Sigmoid colon (tissue), 7 donors: ENCODE data around the gene SHROOM4. TPM values are rescaled to one million over a fixed set of nuclear protein-coding genes. Genes with fewer than 3 reads are reported as not detected.

Experiments
- DNase-seq: peaks from one replicate; pipeline ENCODE4 v3.0.0-alpha.2; 2019
- H3K27ac ChIP-seq, 4 donors: fragments of 200-600 bp; sonication (generic); one replicate each; pipeline ENCODE4 v1.5.1; 2016 to 2019; ENCODE audit warnings: mild to moderate bottlenecking in 1 of 4
- H3K27me3 ChIP-seq, 3 donors: fragments of 200-600 bp; sonication (generic); one replicate each; pipeline ENCODE4 v1.5.1; 2019; ENCODE audit warnings: mild to moderate bottlenecking in 1 of 3
- H3K36me3 ChIP-seq, 4 donors: fragments of 200-600 bp; sonication (generic); one replicate each; pipeline ENCODE4 v1.5.1; 2016 to 2019
- H3K4me1 ChIP-seq, 4 donors: fragments of 200-600 bp; sonication (generic); one replicate each; pipeline ENCODE4 v1.5.1; 2017 to 2019
- H3K4me3 ChIP-seq, 4 donors: fragments of 200-600 bp; sonication (generic); one replicate each; pipeline ENCODE4 v1.5.1; 2017 to 2019; ENCODE audit warnings: mild to moderate bottlenecking in 2 of 4, moderate library complexity in 1 of 4
- H3K9me3 ChIP-seq, 4 donors: fragments of 200-600 bp in 3 of 4; sonication (generic) in 3 of 4; one replicate each; pipeline versions ENCODE4 v1.5.1 to v1.6.1; 2013 to 2019
- EP300 ChIP-seq, 4 donors: sonication (generic); formaldehyde crosslinking; IDR thresholded peaks; one replicate each; pipeline ENCODE4 v1.6.1; 2017; ENCODE audit warnings: antibody characterized with exemption in 4 of 4
- POLR2A ChIP-seq, 2 donors: fragments of 450-650 bp; IDR thresholded peaks; one replicate each; pipeline ENCODE4 v1.6.1; 2016; ENCODE audit warnings: antibody characterized with exemption in 2 of 2, mild to moderate bottlenecking in 2 of 2, moderate library complexity in 2 of 2
- POLR2AphosphoS5 ChIP-seq, 4 donors: sonication (generic); formaldehyde crosslinking; IDR thresholded peaks; one replicate each; pipeline ENCODE4 v1.6.1; 2017; ENCODE audit warnings: antibody characterized with exemption in 4 of 4
- WGBS, 2 donors: extraction: QIAGEN DNeasy Blood & Tissue Kit; methylation state at CpG; one replicate each; pipeline ENCODE4 v1.1.7; 2013; 5-methylcytosine and 5-hydroxymethylcytosine counted together
- intact Hi-C: fragments of 100-400 bp; cut with DNase I; formaldehyde crosslinking; loops from one replicate; pipeline ENCODE4 v1.15.1; 2023
- polyA plus RNA-seq, 3 donors: library from polyadenylated mRNA; stranded (reverse); fragments of 200-250 nt; gene quantifications; one replicate each; pipeline ENCODE4 v1.2.3, GENCODE V29; 2013
- total RNA-seq, 4 donors: library from RNA; depleted of rRNA; stranded (reverse); fragments of >200 nt; gene quantifications; one replicate each; pipeline ENCODE4 v1.1.0, GENCODE V29; 2016
- TF ChIP-seq, protein P1 (sequence below), 4 experiments: fragments of 450-650 bp in 3 of 4; fragments of 200-600 bp in 1 of 4; IDR thresholded peaks; one replicate each; pipeline ENCODE4 v1.5.1; 2016 to 2019; ENCODE audit warnings: antibody characterized with exemption in 4 of 4, mild to moderate bottlenecking in 3 of 4, moderate library complexity in 2 of 4
- donor health status: healthy with polysubstance abuse.
- donor health status: Bipolar disorder and iron deficiency.
- donor health status: healthy.

Gene SHROOM4
- total and polyA plus RNA-seq, 7 donors: 0.46 to 6.1 (median 3.3) TPM; not detected in 1

DNA sequence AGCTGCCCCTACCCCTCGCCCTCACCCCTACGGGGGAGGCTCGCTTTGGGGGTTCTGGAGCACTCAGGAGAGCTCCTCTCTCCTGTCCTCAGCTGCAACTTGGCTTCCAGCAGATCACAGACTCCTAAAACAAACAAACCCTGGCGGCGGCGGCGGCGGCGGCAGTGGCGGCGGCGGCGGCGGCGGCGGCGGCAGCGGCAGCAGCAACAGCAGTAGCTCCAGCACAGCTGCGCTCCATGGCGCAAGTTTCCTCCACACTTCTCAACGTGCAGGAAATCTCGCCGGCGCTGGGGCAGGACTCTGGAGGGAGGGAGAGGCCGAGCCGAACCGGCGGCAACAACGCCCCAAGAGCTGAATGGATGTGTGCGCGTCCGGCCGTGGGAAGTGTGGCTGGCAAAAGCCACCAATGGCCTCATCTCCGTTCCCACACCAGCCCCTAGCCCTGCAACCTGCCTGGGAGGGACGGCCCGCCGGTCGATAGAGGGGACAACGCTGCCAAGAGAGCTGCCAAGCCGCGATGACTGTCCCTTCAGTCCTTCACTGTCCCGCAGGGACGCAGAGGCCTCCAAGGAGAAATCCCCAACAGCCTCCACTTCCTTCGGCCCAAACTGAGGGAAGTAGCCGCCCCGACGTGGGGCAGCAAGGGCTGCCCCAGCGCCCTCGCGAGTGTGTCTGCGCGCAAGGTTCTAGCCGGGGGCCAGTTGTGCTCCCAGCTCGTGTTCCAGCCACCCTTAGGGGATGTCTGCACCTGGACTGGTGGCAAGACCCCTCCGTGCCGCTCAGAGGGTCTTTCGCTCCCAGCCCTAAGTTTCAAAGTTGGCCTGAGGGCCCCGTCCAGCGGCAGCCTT is 775 bp downstream of the SHROOM4 start:
- H3K4me3 ChIP-seq: peak overlapping the region; percentile 42 to 54 (median 47)
- TF ChIP-seq POLR2AphosphoS5 (IDR thresholded peaks at IDR 0.05) (no peak), EP300 (IDR thresholded peaks at IDR 0.05) (no peak), POLR2A (IDR thresholded peaks at IDR 0.05) (no peak)
- TF ChIP-seq, protein P1, sequence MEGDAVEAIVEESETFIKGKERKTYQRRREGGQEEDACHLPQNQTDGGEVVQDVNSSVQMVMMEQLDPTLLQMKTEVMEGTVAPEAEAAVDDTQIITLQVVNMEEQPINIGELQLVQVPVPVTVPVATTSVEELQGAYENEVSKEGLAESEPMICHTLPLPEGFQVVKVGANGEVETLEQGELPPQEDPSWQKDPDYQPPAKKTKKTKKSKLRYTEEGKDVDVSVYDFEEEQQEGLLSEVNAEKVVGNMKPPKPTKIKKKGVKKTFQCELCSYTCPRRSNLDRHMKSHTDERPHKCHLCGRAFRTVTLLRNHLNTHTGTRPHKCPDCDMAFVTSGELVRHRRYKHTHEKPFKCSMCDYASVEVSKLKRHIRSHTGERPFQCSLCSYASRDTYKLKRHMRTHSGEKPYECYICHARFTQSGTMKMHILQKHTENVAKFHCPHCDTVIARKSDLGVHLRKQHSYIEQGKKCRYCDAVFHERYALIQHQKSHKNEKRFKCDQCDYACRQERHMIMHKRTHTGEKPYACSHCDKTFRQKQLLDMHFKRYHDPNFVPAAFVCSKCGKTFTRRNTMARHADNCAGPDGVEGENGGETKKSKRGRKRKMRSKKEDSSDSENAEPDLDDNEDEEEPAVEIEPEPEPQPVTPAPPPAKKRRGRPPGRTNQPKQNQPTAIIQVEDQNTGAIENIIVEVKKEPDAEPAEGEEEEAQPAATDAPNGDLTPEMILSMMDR (IDR thresholded peaks at IDR 0.05): no peak
- H3K9me3 ChIP-seq: no peaks in the 10 kb centered on the region
- H3K4me1 ChIP-seq: peaks cover 0 to 4% (median 0%) of the 10 kb centered on the region in 4 donors
- peak; percentile 69 for DNase-seq
- intact Hi-C loops: loop anchor here (10.0 kb wide), 1 partner anchor 1082 kb away; the partner anchor contains the start of gene MAGED1
- peak overlapping the region; percentile 60 to 70 (median 64) for H3K27ac ChIP-seq
- 0 to 1% methylated on average over 59 of the region's 59 CpGs for WGBS, 2 donors
- H3K27me3 ChIP-seq: no peaks in the 10 kb centered on the region
- no peaks in the 10 kb centered on the region for H3K36me3 ChIP-seq

DNA sequence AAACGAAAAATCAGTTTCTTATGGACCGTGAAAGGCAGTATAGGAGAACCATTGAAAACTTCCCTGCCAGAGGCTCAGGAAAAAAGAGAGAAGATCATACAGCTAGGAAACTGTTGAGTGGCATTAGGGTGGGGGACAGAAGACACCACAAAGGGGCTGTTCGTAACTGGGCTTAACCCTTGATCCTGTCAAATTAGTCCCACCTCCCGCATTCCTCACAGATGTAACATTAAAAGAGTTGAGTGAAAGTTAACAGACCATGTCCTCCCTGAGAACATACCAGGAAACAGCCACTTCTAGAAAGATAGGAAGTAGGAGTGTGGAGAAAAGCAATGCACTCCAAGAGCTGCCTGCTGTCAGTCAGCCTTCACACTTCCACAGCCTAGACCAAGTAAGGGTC is 8.7 kb downstream of the SHROOM4 start:
- Histone ChIP-seq H3K27me3 (no peaks in the 10 kb centered on the region), H3K27ac (no peak overlapping the region), H3K4me3 (no peak overlapping the region), H3K4me1 (no peaks in the 10 kb centered on the region), H3K9me3 (no peaks in the 10 kb centered on the region), H3K36me3 (no peaks in the 10 kb centered on the region)
- 72 to 82% methylated on average over 4 of the region's 4 CpGs for WGBS, 2 donors
- DNase-seq: no peak
- TF ChIP-seq POLR2A (IDR thresholded peaks at IDR 0.05) (no peak), POLR2AphosphoS5 (IDR thresholded peaks at IDR 0.05) (no peak), EP300 (IDR thresholded peaks at IDR 0.05) (no peak)
- TF ChIP-seq, protein P1 (IDR thresholded peaks at IDR 0.05): no peak
- intact Hi-C loops: no loop called here

GRCh38 chrX:50801135-50801534 is 12.9 kb downstream of the SHROOM4 start:
- DNase-seq: no peak
- 11 to 39% methylated on average over 2 of the region's 2 CpGs for WGBS, 2 donors
- H3K4me1 ChIP-seq: no peaks in the 10 kb centered on the region
- no peaks in the 10 kb centered on the region for H3K9me3 ChIP-seq
- no peaks in the 10 kb centered on the region for H3K27me3 ChIP-seq
- H3K27ac ChIP-seq: no peak overlapping the region
- TF ChIP-seq, protein P1 (IDR thresholded peaks at IDR 0.05): no peak
- no peak for TF ChIP-seq POLR2AphosphoS5 (IDR thresholded peaks at IDR 0.05)
- no peak for TF ChIP-seq EP300 (IDR thresholded peaks at IDR 0.05)
- no peak for TF ChIP-seq POLR2A (IDR thresholded peaks at IDR 0.05)
- no peak overlapping the region for H3K4me3 ChIP-seq
- no peaks in the 10 kb centered on the region for H3K36me3 ChIP-seq
- intact Hi-C loops: no loop called here

DNA sequence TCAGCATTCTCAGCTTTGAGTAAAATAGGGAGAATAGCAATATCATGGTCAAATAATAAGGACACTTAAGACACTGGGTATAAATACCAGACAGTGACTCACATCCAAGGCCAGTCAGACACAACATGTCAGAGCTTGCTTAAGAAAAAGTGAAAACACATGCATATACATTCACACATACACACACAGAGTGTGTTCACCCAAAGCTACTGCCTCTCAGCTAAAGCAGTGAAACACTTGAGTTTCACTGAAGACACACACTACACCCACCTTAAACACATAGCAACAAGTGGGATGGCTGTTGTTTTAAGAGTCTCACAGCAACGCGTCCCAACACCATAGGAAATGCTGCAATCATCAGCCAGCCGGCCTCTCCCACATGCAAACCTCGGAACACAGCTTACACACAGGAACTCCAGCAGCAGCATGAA is 14.4 kb downstream of the SHROOM4 start:
- H3K36me3 ChIP-seq: no peaks in the 10 kb centered on the region
- WGBS, 2 donors: 5 to 51% methylated on average over 4 of the region's 4 CpGs
- H3K4me1 ChIP-seq: no peaks in the 10 kb centered on the region
- TF ChIP-seq POLR2AphosphoS5 (IDR thresholded peaks at IDR 0.05): no peak
- no peak for TF ChIP-seq POLR2A (IDR thresholded peaks at IDR 0.05)
- TF ChIP-seq, protein P1 (IDR thresholded peaks at IDR 0.05): no peak
- no peak for TF ChIP-seq EP300 (IDR thresholded peaks at IDR 0.05)
- intact Hi-C loops: no loop called here
- H3K27me3 ChIP-seq: no peaks in the 10 kb centered on the region
- no peak overlapping the region for H3K27ac ChIP-seq
- no peak for DNase-seq
- H3K4me3 ChIP-seq: no peak overlapping the region
- H3K9me3 ChIP-seq: no peaks in the 10 kb centered on the region
